Ishikawa (cell line): ENCODE data around the gene SPAAR.

Experiments used
- EGR1 ChIP-seq: IDR thresholded peaks from 2 replicates; pipeline ENCODE4 v1.6.1; 2012
- EP300 ChIP-seq: IDR thresholded peaks from 2 replicates; pipeline ENCODE4 v1.6.1; 2012; ENCODE audit warnings: borderline replicate concordance

GRCh38 chr9:35863583-35863982 is 45.7 kb upstream of the SPAAR start:
- TF ChIP-seq EP300 (no peak), EGR1 (no peak)
